GM11168 (cell line): ENCODE data around the gene C1orf122.

ENCODE experiments used
- in situ Hi-C: fragments of 300-500 bp; cut with MboI; formaldehyde crosslinking; loops from one replicate; pipeline ENCODE4 v1.12.0; 2022; ENCODE audit warnings: low sequenced_read_pairs; ENCODE audit not compliant: unreplicated experiment

C1orf122 gene

GRCh38 chr1:37840711-37841110 is 33.1 kb downstream of the C1orf122 start:
- in situ Hi-C loops: no loop called here

- in situ Hi-C loops: no loop called here
Measured at GRCh38 chr1:37841652-37842051, 34.1 kb downstream of the C1orf122 start.

- in situ Hi-C loops: no loop called here
Measured at GRCh38 chr1:37844536-37844935, 36.9 kb downstream of the C1orf122 start.

- in situ Hi-C loops: no loop called here
Measured at GRCh38 chr1:37845049-37845646, 37.6 kb downstream of the C1orf122 start.

- in situ Hi-C loops: no loop called here
Measured at GRCh38 chr1:37845786-37846185, 38.2 kb downstream of the C1orf122 start.

- in situ Hi-C loops: no loop called here
Measured at GRCh38 chr1:37846647-37847339, 39.2 kb downstream of the C1orf122 start.

- in situ Hi-C loops: no loop called here
Measured at GRCh38 chr1:37849480-37849879, 41.9 kb downstream of the C1orf122 start.

GRCh38 chr1:37850352-37850955 is 42.9 kb downstream of the C1orf122 start:
- in situ Hi-C loops: no loop called here

- in situ Hi-C loops: no loop called here
Measured at GRCh38 chr1:37851262-37851661, 43.7 kb downstream of the C1orf122 start.

GRCh38 chr1:37851782-37852210 is 44.2 kb downstream of the C1orf122 start:
- in situ Hi-C loops: no loop called here

GRCh38 chr1:37853157-37853556 is 45.6 kb downstream of the C1orf122 start:
- in situ Hi-C loops: no loop called here

- in situ Hi-C loops: no loop called here
Measured at GRCh38 chr1:37854406-37854805, 46.8 kb downstream of the C1orf122 start.
